Measurements from ENCODE around the gene MYO7A.

Gene MYO7A

DNA sequence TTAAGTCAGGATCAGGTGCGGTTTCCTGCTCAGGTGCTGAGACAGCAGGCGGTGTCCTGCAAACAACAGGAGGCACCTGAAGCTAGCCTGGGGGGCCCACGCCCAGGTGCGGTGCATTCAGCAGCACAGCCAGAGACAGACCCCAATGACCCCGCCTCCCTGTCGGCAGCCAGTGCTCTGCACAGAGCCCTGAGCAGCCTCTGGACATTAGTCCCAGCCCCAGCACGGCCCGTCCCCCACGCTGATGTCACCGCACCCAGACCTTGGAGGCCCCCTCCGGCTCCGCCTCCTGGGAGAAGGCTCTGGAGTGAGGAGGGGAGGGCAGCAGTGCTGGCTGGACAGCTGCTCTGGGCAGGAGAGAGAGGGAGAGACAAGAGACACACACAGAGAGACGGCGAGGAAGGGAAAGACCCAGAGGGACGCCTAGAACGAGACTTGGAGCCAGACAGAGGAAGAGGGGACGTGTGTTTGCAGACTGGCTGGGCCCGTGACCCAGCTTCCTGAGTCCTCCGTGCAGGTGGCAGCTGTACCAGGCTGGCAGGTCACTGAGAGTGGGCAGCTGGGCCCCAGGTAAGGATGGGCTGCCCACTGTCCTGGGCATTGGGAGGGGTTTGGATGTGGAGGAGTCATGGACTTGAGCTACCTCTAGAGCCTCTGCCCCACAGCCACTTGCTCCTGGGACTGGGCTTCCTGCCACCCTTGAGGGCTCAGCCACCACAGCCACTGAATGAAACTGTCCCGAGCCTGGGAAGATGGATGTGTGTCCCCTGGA, at the start of gene MYO7A:
Gene MYO7A (plus strand): TSS at position 327 of the 772 bp plus-strand sequence. CDS start 2,389 bp downstream, outside the sequence.
- DNase-seq (ENCODE audit: low spot score): no peak

DNA sequence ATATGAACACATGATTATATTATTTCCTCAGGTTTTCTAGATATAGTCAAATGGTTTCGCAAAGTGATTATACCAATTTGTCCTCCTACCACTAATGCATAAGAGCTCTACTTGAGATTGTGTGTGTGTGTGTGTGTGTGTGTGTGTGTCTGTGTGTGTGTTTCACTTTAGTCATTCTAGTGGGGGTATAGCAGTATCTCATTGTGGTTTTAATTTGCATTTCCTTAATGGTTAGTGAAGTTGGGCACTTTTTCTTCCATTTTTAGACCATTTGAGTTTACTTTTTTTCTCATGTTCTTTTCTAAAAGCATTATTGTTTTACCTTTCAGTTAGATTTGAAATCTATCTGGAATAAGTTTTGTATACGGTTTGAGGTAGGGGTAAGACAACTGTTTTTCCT, 48.4 kb upstream of the MYO7A start:
- no peak for DNase-seq (ENCODE audit: low spot score)

DNA sequence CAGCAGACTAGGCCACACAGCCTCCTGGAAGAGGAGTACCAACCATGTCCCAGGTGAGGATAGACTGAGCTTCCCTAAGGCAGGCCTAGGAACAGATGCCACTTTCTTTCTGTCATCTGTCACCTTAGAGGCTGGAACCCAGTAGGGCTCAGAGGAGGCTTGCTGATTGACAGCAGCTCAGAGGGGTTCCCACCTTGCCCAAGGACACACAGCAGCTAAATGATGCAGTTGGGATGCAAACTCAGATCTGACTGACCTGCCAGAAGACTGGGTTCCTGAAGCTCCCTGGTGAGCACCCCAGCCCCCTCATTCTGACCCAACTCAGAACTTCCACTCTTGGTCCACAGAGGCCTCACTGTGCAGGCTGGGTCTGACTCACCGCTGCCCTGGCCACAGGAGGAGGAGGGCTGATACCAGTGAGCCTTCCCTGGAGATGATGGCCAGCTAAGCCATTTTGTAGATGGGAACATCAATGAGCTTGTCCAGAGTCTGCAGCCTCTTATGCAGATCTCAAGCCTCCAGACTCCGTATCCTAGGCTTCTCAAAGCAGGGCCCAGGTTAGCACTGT, 47.3 kb upstream of the MYO7A start:
- DNase-seq (ENCODE audit: low spot score): no peak

DNA sequence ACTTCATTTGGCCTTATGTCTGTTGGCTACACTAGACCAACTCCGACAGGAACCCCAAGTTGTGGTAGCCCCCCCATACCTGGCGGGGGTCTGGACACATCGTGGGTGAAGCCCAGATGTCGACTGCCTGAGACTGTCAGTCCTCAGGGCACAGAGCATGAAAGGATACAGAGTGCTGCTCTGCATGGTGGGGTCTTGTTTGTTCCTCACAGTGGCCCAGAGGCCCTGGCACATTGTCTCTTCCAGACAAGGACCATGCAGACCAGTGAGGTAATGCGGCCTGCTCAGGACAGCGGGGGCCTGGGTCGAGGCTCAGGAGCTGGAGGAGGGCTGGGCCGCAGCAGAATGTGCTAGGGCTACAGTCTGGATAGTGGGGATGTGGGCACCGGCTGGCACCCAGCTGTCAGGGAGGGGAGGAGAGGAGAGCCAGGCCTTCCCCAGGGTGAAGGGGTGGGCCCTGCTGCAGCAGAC, 46.6 kb upstream of the MYO7A start:
- DNase-seq (ENCODE audit: low spot score): no peak

DNA sequence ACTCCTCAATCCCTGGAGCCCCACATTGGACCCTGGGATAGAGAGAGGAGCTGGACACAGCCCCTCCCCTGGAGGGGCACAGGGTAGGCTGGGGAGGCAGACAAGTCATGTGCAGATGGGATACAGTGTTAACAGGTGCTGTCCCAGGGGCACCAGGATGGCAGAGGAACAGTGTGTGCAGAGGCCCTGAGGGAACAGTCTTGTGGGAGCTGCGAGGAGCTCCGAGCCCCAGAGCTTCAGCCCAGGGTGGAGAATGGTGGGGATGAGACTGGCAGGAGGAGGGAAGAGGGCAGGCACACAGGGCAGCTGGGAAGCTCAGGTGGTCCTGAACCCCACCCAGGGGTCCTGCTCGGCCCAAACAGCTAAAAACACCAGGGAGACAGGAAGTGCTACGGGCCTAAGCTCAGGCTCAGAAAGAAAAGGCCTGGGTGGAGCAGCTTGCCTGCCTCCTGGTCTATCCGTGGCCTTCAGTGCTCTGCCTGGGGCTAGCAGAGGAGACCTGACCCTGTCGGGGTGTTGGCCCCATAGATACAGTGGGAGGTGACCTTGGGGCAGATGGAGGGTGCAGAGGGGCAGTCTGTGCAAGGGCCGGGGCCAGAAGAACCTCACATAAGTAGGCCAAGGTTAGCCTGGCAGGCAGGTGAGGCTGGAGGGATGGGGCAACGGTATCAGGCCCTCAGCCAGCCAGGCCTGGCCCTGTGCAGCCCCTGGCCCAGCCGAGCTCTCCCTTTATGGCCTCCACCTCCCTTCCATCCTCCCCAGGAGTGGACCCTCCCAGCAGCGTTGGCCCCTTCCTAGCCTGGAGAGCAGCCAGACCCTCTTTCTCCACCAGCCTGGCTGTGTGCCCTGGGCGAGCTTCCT, 45.8 kb upstream of the MYO7A start:
- DNase-seq (ENCODE audit: low spot score): no peak

DNA sequence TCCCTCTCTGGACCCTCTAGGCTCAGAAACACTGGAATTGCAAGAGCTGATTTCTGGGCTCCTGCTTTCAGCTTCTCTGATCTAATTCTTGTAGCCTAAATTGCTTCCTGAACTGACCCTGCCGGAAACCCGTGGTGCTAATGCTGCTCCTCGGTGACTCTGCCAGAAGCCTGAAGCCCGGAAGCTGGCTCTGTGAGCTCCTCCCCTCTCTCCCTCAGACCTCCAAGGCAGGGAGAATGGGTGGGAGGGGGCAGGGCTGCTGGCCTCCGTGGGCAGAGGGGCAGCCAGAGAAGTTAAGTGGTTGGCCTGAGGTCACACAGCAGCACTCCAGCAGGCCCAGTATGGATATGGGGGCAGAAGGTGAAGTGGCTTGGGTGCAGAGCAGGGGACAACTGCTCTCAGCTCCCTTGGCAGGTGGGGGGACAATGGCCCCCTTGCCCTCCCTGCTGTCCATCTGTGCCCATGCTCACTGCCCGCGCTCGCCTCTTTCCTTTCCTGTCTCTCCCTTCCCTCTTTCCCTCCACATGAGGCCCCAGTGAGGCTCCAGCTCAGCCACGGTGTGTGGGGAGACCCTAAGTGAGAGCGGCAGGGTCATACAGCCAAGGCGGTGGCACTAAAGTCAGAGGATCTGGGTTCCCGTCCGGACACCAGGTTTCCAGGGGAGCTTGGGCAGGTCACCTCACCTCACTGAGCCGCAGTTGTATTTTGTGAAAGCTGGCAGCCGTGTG, 45.0 kb upstream of the MYO7A start:
- DNase-seq (ENCODE audit: low spot score): no peak

DNA sequence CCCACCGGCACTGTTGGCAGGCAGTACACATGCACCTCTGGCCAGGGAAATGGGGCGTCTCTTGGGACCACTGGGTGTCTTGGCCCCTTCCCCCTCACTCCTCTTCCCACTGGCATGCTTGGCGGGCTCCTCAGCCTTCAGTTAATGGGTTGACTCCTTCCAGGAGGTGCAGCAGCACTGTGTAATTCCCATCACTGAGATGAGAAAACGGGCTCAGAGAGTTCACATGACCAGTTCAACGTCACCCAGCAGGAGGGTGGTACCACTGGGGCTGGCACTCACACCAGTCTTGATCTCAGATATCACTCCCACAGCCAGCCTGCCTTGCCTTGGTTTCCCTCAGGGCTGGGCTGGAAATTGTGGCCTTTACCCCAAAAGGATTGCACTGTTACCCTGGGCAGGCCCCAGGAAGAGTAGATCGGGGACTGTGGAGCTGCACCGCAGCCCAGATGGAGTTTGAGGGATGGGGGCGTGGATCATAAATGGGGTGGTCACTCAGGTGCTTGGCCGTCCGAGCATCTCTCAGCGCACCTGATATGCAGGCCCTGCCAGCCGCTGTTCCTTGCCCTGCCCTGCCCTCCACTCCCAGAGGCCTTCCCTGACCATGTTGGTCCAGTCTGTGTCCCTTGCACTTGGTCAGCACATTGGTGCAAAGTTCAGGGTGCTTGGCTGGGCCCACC, 44.3 kb upstream of the MYO7A start:
- DNase-seq (ENCODE audit: low spot score): no peak

DNA sequence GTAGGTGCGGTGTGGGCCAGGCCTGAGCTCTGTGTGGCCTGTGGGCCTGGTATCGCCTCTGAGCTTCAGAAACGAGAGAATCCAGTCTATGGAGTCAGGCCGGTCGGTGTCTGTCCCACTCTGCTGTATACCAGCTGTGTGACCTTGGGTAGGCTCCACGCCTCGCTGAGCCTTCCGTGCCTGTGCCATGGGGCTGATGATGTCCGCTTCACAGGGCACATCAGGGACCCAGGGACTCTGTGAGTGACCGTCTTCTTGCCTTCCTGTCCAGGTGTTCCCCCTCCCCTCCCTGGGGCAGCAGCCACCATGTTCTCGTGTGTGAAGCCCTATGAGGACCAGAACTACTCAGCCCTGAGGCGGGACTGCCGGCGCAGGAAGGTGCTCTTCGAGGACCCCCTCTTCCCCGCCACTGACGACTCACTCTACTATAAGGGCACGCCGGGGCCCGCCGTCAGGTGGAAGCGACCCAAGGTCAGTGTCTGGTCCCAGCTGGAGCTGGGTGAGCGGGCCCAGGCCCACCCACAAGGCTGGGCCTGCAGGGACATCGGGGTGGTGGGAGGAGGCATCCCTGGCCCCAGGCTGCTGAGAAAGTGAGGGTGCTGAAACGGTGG, 43.4 kb upstream of the MYO7A start:
- no peak for DNase-seq (ENCODE audit: low spot score)

DNA sequence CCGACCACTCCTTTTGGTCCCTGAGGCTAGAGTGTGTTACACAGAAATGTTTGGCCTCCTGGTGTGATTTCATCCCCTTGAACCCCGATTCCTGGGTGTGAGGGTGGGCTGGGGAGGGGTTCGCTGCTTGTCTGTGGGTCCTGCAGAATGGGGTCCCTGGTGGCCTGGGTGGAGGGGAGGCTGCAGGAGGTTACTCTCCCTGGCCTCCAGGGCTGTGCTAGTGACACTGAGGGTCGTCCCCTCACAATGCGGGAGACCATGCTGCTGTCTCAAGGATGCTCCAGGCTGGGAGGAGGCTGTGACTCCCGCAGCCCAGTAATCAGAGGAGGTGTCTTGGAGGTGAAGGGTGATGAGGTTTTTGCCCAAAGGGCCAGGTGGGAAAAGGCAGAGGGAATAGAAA, 42.4 kb upstream of the MYO7A start:
- no peak for DNase-seq (ENCODE audit: low spot score)

DNA sequence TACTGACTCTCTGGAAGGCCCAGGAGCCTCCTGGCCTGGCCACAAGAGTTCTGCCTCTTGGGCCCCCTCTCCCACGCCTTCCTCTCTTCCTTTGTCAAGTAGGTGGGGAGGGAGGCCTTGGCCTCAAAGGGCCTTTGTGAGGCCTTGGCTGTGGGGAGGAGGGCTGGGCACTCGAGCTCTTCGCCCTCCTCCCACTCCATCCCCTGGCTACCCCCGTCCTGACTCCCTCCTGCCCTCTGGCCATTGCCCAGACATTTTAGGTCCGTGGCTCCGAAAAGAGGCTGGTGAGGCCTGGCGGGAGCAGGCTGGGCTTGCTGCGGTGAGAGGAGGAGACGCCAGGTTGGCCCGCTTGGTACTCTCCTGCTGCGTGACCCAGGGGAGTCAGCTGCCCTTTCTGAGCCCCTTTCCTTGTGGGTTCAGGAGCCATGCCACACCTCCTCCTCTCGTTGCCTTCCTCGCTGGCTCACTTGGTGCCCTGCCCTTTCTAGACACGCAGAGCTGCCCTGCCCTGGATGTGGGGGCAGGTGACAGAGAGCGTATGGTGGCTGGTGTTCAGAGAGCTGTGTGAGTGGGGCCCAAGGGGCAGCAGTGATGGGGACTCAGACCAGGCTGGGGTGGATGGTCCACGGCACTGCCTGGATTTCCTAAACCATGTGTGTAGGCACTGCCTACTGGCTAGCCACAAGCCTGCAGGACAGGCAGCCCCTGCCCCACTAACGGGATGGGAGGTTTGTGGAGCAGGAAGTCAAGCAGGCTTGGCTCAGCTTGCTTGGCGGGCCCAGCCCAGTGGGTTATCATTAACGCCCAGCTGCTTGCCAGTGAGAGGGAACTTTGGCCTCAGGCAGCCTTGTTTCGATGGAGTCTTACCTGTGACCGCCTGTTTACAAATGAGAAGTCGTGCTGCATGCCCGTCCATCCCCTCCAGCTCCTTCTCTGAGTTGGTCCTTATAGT, 41.2 kb upstream of the MYO7A start:
- peak; percentile 60 for DNase-seq (ENCODE audit: low spot score)

DNA sequence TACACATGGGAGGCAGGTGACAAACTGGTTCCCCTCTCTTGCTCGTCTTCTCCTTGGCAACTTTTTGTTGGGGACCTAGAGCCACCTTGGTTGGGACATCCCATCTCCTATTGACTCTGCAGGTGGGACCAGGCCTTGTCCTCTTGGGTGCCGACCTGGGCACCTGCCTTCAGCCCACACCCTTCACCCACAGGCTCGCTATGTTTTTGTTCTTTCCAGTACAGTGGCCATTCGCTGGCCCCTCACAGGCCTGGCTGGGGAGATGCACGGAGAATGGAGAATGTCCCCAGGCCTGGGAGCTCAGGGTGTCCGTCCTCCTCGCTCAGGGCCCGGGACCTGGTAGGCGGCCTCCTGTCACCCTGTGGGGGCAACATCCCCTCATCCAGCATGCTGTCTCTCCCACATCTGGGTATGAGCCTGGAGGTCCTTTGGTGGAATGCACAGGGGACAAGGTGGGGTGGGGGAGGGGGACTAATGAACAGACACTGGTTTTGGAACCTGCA, 40.3 kb upstream of the MYO7A start:
- no peak for DNase-seq (ENCODE audit: low spot score)

DNA sequence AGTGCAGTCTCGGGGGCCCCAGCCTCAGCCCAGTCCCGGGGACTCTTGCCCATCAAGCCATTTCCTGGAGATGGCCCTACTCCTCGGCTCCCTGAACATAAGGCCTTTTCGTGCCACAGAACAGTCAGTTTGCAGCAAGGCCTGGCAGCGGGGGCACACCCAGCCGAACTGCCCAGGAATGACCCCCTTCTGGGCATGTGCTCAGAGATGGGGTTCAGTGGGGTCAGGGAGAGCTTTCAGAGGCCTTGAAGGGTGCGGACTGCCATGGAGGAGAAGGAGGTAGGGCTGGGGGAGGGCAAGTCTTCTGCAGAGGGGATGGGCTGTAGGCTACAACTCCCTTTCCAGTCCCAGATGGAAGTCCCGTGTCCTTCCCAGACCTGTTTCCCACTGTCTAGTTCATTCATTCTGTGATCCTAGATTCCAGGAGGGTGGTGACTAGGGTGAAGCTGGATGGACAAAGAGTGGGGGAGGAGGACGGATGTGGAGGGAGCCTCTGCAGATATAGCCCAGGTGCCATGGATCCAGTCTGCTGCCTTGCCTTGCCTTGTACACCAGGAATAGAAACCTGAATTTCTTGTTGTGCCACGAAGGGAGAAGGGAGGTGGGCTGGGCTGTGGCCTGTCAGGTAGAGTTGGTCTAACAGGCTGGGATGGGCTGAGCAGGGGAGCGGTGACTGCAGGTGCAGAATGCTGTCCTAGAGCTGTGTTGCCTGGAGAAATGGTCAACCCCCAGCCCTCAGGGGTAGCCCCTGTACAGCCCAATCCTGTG, 39.6 kb upstream of the MYO7A start:
- no peak for DNase-seq (ENCODE audit: low spot score)

DNA sequence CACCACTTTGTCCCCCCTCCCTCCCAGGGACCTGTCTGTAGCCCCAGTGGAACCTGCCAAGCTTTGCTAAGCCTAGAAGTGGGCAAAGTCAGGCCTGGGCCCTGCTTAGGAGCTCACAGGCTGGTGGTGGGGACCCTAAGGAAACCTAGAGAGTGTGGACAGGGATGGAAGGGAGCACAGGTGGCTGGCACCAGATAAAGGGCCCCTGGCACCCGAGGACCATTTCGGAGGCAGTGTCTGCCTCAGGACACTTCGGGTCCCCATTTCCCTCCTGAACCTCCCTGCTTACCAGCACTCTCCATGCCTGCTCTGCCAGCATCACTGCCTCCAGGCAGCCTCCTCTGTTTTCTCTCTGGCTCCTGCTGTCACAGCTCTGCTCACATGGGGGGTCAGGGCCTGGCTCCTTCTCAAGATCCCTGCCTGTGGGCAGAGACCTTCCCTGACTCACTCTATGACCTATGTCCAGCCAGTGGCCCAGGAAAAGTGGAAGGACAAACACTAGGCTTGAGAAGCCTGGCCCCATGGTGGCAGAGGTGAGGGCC, 39.0 kb upstream of the MYO7A start:
- no peak for DNase-seq (ENCODE audit: low spot score)

DNA sequence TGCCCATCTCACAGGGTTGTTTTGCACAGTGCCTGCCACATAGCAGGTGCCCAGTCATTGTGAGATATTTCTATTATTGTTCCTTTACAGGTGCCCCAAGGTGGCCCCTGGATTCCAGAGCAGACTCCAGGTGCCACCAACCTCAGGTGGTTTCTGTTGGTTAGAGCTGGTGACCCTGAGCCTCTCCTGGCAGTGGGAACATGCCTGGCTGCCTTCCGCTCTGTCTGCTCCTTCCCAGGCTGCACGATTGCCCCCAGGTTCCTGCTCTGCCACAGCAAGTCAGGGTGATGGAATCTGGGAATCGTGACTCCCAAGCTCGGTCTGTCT, 38.0 kb upstream of the MYO7A start:
- DNase-seq (ENCODE audit: low spot score): no peak

DNA sequence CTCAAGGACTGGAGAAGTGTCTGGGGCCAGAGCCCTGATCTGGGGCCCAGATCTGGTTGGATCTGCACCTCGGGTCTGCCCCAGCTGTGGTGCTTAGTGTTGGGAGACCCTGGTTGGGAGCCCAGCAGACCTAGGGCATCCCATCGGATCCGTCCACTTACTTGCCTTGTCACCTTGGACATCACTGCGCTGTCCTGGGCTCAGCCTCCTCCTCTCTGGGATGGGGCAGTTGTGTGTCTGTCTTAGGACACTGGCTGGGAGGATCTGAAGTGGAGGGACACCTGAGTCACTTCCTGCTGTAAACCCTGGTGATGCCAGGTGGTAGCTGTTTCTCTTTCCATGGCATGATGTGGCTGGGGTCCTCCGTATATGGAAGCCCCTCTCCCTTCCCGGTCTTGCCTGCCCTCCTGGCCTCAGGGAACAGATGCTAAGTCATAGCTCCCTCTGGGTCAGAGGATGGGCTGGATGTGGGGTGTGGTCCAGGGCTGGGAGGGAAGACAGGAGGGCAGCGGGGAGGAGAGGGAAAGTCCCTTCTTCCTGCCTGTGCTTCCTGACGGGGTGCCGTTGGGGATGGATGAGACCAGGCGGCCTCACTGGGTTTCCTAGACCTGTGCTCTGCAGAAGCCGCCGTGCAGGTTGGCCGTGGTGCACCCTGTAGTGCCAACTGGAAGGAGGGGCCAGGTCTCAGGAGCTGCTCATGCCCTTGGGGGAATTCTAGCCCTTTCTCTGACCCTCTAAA, 37.5 kb upstream of the MYO7A start:
- DNase-seq (ENCODE audit: low spot score): no peak

DNA sequence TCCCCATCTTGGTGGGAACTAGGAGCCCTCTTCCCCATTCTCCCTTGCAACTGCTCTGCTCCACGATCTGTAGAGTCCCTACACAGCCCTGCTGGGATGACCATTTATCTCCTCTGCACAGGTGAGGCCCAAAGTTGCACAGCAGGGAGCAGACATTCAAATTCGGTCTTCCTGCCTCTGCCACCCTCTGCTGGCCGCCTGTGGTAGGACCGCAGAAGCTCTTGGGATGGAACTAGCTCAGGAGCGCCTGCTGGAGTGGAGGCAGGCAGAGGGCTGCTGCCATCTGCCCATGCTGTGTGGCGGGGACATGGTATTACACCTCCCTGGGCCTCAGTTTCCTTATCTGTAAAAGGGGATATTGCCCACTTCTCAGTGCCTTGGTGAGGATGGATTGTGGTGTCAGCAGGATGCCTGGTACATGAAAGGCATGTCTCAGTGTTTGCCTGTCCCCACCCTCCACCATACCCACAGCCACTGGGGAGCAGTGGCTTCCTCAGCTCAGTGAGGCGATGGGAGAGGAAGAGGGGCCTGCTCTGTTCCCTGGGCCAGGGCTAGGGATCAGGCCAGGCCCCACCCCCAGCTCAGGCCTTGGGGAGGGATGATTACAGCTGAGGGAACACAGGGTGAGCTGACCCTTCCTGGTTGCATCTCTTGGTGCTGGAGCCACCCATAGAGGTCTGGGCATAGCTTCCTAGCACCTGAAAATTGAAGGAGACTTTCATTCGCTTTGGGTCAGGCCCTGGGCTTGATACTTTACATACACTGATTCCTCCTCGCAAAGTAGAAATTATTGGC, 36.7 kb upstream of the MYO7A start:
- peak; percentile 73 for DNase-seq (ENCODE audit: low spot score)

DNA sequence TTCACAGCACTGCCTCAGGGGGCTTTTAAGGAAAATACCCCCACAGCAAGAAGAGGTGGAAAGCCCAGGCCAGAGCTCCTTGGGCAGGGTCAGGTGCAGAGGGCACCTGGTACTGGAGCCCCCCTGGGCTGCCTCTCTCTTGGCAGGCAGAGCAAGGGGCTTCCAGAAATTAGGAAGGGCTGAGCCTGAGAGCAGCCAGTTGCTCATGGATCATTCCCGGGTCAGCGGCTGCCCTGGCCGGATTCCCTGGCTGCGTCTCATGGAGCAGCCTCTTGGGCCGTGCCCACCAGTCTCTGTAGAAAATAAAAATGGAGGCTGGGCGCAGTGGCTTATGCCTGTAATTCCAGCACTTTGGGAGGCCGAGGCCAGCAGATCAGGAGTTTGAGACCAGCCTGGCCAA, 35.7 kb upstream of the MYO7A start:
- DNase-seq (ENCODE audit: low spot score): no peak

Measured in LoVo (cell line).